Neural crest cell (in vitro differentiated cells): Measurements from ENCODE around the gene HDDC2. TPM values are rescaled to one million over a fixed set of nuclear protein-coding genes. Genes with fewer than 3 reads are reported as not detected.

Experiments
- DNase-seq: peaks from one replicate; pipeline ENCODE4 v3.0.0; 2021; ENCODE audit warnings: low read depth, mixed read lengths, low spot score
- H3K27ac Mint-ChIP-seq: one replicate; pipeline ENCODE4 v1.8.0; 2021; ENCODE audit warnings: mild to moderate bottlenecking, mixed read lengths; ENCODE audit not compliant: unreplicated experiment
- H3K27me3 Mint-ChIP-seq: 2 replicates; pipeline ENCODE4 v1.8.0; 2021; ENCODE audit warnings: low read depth, mild to moderate bottlenecking, mixed read lengths
- H3K36me3 Mint-ChIP-seq: 2 replicates; pipeline ENCODE4 v1.8.0; 2021; ENCODE audit warnings: low read depth, mild to moderate bottlenecking, mixed read lengths
- H3K4me1 Mint-ChIP-seq: 2 replicates; pipeline ENCODE4 v1.8.0; 2021; ENCODE audit warnings: mixed read lengths
- H3K4me3 Mint-ChIP-seq: one replicate; pipeline ENCODE4 v1.8.0; 2021; ENCODE audit warnings: mild to moderate bottlenecking, mixed read lengths
- H3K9me3 Mint-ChIP-seq: 2 replicates; pipeline ENCODE4 v1.8.0; 2021; ENCODE audit warnings: mixed read lengths
- CTCF ChIP-seq: fragments of 200-600 bp; sonication (generic); conservative IDR thresholded peaks from 2 replicates; pipeline ENCODE4 v1.5.0; 2021; ENCODE audit warnings: antibody characterized with exemption, mild to moderate bottlenecking
- total RNA-seq: library from RNA; stranded (reverse); gene quantifications from 2 replicates; pipeline ENCODE4 v1.2.1, GENCODE V29; 2021

HDDC2 gene
- total RNA-seq, 1 donor from 2014 or later = 103 TPM

GRCh38 chr6:125264476-125264875 is 37.3 kb downstream of the HDDC2 start:
- H3K4me1 Mint-ChIP-seq = no peaks in the 10 kb centered on the region
- H3K36me3 Mint-ChIP-seq = no peaks in the 10 kb centered on the region
- H3K27ac Mint-ChIP-seq = no peak overlapping the region
- no peak for DNase-seq
- H3K27me3 Mint-ChIP-seq = no peaks in the 10 kb centered on the region
- no peak for TF ChIP-seq CTCF
- H3K9me3 Mint-ChIP-seq = no peaks in the 10 kb centered on the region
- no peak overlapping the region for H3K4me3 Mint-ChIP-seq

DNA sequence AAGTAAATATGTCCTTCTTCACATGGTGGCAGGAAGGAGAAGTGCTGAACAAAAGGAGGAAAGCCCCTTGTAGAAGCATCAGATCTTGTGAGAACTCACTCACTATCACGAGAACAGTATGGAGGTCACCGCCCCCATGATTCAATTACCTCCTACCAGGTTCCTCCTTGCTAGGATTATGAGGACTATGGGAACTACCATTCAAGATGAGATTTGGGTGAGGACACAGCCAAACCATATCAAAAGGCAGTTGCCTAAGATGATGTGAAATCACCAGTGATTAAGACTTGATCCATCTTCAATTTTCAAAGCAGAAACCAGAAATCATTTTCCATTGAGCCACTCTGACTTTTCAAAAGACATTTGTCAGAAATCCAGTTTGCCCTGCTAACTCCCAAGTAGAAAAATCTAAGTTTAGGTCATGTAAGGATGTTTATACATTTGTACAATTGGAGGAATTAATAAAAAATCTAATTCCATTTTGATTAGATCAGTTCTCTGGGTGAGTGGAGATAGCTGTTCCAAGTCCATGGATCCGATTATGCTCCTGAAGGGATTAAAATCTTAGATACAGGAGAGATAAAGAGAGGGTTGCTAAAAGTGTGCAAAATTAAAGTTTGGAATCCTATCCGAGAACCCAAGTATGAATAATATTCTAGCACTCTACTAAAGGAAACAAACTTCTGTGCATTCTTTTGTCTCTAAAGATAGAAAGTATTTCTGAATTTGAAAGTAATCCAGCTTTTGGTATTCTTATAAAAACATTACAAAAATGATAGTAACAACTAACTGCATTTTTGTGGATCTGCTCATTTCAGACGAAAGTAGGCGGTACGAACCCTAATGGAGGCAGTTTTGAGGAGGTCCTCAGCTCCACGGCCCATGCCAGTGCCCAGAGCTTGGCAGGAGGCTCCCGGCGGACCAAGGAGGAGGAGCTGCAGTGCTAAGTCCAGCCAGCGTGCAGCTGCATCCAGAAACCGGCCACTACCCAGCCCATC is 39.5 kb downstream of the HDDC2 start:
- Mint-ChIP-seq H3K27me3 (no peaks in the 10 kb centered on the region), H3K9me3 (no peaks in the 10 kb centered on the region), H3K27ac (no peak overlapping the region), H3K36me3 (no peaks in the 10 kb centered on the region), H3K4me1 (no peaks in the 10 kb centered on the region), H3K4me3 (no peak overlapping the region)
- no peak for TF ChIP-seq CTCF
- no peak for DNase-seq

DNA sequence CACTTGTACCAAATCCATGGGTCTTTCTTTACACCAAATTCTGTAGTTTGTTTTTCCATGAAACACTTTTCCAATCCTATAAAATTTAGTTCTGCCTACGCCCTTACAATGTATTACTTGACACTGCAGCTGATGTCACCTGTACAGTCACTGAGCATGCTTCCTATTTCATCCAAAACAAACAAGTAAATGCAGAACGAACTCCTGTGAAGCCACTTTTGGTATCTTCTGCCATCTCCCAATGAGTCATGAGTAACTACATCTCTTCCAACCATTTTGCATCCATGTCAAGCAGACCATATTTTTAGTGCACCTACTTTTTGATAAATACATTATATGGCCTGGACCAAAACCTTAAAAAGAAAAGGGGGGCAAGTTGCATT is 42.4 kb downstream of the HDDC2 start:
- no peaks in the 10 kb centered on the region for H3K4me1 Mint-ChIP-seq
- no peak overlapping the region for H3K27ac Mint-ChIP-seq
- H3K4me3 Mint-ChIP-seq = no peak overlapping the region
- DNase-seq = no peak
- H3K9me3 Mint-ChIP-seq = no peaks in the 10 kb centered on the region
- H3K36me3 Mint-ChIP-seq = no peaks in the 10 kb centered on the region
- no peak for TF ChIP-seq CTCF
- H3K27me3 Mint-ChIP-seq = no peaks in the 10 kb centered on the region

DNA sequence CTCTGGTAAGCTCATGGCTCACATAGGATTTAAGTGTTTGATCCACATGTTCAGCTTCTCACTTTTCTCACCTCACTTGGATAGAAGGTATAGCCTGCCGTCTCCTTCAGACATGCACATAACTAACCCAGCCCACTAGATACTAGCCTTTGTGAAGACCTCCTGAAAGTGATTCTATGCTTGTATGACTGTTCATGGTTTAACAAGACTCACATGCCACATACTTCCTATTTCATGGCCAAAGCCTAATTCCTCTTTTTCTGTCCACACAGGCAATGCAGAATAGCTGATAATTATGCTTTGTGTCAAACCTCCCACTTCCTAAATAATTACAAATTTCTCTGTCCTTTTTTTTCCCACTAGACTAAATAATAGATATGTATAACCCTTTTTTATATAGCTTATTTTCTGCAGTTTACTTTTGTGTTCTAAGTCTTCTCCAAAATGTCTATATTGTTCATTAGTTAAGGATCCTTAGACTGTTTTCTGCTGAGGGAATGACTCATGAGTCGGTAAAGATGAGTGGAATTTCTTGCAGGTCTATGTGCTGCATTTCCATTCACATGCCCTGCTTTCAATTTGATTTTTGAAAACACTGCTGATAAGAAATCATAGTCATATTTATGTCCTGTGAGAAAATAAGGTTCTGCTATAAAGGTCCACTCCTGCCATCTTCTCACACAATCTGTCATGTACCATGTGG is 43.0 kb downstream of the HDDC2 start:
- no peaks in the 10 kb centered on the region for H3K4me1 Mint-ChIP-seq
- H3K27me3 Mint-ChIP-seq = no peaks in the 10 kb centered on the region
- no peaks in the 10 kb centered on the region for H3K9me3 Mint-ChIP-seq
- no peak overlapping the region for H3K27ac Mint-ChIP-seq
- TF ChIP-seq CTCF = no peak
- no peak for DNase-seq
- no peak overlapping the region for H3K4me3 Mint-ChIP-seq
- H3K36me3 Mint-ChIP-seq = no peaks in the 10 kb centered on the region

DNA sequence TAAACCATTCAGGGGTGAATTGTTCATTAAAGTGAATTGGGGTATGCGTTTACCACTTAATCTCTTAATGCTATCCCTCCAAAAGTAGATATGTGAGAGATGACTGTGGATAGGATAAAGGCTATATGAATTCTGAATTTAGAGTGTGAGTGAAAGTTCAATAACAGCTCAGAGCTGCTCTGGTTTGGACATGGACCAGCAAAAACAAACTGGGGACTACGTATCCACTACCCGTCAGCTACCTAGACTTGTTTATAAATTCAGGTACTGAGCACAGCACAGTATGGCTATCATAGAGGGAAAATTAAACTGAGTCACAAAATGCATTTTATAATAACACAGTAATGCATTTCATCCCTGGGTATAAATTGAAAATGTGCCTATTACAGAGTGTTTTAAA is 44.4 kb downstream of the HDDC2 start:
- TF ChIP-seq CTCF = no peak
- Mint-ChIP-seq H3K27ac (no peak overlapping the region), H3K4me1 (peaks cover 3% of the 10 kb centered on the region), H3K9me3 (no peaks in the 10 kb centered on the region), H3K4me3 (no peak overlapping the region), H3K27me3 (no peaks in the 10 kb centered on the region), H3K36me3 (no peaks in the 10 kb centered on the region)
- DNase-seq = no peak
